ENCODE results near the gene WDR86.

DNA sequence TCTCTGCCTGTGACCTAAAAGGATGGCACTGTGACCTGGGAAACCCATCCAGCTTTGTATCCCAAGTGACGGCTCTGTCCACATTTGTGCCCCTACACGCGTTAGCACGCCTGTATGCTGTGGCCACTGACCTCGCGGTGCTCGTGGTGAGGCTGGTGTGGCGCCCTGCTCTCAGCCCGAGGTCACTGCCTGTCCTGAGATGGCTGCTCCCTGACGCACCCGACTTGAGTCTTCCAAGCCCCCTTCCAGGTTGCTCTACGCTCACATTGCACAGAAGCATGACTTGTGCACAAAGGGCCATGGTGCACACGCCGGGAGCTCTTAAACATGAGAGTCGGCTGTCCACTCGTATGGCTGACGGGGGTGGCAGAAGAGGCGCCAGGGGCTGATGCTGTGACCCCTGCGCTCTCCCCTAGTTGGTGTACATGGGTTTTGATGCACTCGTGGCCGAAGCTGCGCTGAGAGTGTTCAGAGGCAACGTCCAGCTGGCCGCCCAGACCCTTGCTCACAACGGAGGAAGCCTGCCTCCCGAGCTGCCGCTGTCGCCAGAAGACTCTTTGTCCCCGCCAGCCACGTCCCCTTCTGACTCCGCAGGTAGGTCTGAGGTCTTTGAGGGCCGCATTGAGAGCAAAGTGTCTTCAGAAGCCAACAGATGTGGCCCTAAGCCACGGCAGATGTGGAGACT lies 33.5 kb downstream of the WDR86 start:
- TF ChIP-seq EZH2 (IDR thresholded peaks at IDR 0.05) (no peak), POLR2AphosphoS5 (IDR thresholded peaks at IDR 0.05; ENCODE audit: borderline replicate concordance, low read depth, low read length) (no peak)

Measured in SK-N-MC (cell line).